ENCODE results near the gene NTF3.

NTF3 gene

DNA sequence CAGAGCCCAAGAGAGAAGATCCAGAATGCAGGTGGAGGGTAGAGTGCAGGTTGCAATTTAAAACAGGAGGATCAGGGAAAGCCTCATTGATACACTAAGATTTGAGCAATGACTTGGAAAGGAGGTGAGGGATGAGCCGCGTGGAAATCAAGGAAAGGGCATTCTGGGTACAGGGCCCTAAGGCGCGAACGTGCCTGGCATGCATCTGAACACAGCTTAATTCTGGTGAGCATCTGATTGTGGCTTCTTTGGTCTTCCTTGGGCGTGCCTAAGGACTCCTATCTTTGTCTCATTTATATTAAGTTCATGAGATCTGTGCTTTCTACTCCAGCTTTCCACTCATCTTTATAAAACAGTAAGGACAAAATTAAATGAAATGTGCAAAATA is 79.3 kb downstream of the NTF3 start:
- no peak for DNase-seq (ENCODE audit: low read depth)

DNA sequence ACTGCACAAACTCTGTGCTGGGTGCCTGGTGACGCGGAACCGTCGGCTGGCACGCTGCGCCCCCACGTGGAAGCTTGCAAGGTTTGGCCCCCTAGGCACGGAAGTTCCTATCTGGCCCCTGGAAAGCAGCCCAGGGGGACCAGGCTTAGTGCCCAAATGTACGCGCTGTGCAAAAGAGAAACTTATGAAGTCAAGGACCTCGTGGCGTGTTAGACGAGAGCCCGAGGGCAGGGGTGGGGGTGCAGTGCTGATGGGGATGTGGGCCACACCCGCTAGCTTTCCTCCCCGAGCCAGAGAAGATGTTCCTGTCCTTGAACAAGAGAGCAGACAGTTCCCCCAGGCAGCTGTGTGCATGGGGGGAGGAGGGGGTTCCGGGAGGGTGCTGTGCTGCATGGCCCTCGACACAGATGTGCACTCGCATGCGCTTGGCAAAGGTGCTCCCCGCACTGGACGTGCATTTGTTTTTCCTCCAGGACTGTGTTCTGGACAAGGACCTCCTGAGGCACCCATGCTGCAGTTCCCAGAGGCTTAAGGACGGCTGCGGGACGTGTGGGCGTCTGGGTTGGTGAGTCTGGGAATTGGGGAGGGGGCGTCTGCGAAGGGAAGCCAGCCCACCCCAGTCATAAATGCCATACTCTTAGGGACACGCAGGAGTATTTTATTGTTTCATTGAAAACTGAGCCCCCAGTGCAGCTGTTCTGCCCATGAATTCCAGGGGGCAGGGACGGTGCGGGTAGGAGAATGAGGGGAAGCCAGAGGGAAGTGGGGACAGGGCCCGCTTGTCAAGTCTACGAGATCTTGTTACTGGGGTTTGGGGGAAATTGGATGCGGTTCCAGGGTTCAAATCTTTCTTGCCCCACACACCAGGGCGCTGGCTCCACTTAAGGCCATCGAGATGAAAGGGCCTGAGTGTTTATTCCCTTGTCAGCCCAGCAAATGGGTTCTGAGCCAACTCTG is 80.0 kb downstream of the NTF3 start:
- no peak for DNase-seq (ENCODE audit: low read depth)

DNA sequence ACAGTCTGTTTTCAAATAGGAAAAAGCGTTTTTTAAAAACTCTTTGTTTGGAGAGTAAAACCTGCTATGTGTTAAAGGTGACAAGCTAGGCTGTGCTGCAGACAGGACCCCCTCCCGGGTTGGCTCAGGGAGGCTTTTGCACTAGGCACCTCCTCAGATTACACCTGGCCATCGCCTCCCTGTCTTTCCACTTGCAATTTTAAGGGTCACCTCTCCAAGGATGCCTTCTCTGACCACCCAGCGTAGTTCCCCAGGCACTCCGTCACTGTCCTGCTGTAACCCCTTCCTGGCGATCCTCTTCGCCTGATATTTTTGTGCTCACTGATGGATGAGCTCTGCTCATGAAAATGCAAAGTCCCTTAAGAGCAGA is 80.7 kb downstream of the NTF3 start:
- DNase-seq (ENCODE audit: low read depth): no peak

DNA sequence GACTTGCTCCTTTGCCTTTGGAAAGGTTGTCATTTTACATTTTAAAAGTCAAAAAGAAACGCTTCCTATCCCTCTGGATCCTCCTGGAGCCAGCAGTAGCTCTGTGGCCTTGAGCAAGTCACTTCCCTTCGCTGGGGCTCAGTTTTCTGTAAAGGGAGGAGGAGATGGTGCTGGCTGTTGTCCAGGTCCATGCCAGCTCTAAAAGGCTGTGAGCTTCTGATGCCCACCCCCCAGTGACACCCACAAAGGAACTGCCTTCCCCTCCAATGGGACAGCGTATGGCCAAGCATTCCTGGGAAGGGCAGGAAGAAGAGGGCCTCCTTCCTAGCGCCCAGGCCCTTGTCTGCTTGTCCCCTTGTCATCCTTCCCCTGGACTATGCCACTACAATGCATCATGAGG is 81.5 kb downstream of the NTF3 start:
- DNase-seq (ENCODE audit: low read depth): no peak

DNA sequence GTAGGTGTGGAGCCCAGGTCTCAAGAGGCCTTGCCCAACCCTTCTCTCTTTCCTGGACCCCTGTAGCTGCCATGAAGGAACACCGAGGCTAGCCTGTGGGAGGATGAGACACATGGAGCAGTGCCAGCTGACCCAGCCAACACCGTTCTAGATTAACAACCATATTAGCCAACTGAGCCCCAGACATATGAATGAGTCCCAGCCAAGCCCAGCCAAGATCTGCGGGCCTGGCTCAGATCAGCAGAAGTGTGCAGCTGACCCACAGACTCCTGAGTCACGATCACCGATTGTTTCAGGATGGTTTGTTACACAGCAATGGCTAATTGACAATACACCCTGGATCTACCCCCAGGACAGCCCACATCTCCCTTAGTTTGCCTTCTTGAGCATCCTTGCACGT is 82.1 kb downstream of the NTF3 start:
- no peak for DNase-seq (ENCODE audit: low read depth)

DNA sequence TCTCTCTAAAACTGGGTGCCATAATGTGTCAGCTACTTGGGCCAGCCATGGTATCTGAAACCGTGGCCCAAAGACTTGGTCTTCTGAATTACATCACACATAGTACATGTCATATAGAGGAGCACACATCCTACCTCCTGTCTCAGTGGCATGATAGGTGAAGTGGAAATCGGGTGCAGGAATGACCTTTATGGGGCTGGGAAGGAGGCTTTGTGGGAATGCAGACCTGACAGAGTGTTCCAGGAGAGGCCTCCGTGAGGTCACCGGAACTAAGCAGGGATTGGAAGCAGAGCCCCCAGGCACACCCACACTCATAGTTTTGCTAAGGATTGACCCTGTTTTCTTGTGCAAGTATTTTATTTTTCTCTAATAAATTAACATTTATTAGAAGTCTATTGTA is 82.6 kb downstream of the NTF3 start:
- no peak for DNase-seq (ENCODE audit: low read depth)

DNA sequence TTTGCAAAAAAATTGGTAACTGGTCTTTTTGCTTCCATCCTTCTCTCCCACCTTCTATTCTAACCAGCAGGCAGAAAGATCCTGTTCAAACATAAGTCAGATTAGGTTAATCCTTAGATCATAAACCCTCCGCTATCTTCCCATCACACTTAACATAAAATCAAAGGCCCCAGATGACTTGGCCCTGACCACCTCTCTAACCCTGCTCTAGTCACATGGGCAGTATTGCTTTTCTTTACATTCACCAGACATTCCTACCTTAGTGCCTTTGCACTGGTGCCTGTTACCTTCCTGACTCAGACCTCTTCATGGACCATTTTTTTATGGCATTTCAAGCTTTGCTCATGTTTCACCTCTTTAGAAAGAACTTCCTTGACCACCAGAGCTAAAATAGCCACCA is 83.5 kb downstream of the NTF3 start:
- no peak for DNase-seq (ENCODE audit: low read depth)

DNA sequence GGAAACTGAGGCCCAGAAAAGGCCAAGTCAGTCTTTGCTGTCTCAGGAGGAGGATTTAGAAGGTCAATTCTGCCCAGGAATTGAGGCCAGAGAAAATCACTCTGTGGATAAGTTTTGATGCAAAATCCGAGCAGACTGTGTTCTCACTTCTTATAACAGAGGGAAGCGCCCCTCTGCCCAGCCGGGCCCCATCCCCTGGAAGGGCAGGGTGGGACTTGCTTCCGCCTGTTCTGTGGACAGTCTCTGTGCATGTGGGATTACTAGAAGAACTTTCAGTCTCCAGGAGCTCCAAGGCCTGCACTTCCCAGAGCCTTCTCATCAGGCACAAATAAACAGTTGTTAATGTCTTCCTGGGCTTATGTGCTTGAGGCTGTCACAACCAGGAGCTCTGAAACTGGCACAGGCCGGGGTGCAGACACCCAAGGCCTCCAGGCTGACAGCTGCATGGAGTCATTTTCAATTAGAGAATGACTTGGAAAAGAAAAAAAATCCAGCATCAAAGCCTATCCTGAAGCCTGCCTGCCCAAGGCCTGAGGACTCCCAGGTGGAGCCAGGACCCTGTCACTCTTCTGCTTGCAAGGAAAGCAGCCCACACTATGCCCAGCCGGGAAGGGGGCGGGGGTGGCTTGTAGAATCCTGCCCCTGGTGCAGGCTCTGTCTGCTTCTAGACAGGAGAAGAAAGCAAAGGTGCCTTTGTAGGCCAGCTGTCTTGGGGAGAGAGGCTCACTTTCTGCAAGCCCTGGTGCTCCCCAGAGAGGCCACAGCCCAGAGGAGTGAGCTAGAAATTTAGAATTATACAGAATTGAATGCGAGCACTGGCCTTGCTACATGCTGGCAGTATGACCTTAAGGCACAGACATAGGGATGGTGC is 84.7 kb downstream of the NTF3 start:
- no peak for DNase-seq (ENCODE audit: low read depth)

DNA sequence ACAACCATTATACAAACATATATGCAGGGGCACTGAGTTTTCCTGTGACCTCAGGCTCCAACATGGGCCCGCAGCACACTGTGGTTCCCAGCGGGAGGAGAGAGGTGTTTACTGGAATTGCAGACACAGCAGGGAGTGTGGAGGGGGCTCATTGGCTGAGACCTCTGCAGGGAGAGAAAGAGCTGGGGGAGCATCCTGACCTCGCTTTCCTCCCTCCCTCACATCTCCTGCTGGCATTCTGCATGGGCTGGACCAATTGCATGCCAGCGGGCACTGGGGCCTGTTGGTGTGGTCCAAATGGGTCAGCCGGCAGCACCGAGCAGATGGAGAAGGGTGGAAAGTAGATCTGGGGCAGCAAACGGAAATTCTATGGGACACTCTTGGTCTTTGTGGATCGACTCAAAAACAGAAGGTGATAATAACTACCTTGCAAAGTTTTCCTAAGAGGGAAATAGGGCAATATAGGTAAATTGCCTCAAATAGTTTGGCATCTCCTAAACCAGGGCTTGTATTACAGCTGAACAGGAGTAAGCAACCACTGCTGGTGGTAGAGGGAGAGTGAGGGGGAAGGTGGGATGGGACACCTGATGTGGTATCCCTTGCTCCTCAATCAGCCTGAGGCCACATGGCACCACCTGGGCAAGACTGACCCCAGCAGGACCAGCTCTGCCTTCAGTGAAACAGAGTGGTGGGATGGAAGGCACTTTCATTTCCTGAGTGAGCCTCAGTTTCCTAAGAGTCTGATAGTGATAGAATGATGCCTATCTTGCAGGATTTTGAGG is 86.9 kb downstream of the NTF3 start:
- DNase-seq (ENCODE audit: low read depth): no peak

DNA sequence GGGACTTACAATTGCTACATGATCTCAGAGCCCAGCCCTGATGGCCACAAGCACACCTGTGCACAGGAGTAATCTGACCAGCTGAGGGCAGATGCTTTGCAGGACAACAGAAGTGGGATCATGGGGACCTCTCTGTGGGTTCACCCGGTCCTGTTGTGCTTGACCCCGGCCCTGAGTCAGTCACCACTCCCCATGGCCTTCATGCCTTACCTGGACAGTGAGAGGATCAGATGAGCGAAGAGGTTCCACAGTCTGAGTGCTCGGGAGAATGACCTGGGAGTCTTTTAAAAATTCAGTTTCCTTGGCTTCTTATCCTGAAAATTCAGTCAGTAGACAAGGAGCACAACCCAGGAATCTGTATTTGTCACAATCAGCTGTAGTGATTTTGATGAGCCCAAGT is 88.1 kb downstream of the NTF3 start:
- no peak for DNase-seq (ENCODE audit: low read depth)

DNA sequence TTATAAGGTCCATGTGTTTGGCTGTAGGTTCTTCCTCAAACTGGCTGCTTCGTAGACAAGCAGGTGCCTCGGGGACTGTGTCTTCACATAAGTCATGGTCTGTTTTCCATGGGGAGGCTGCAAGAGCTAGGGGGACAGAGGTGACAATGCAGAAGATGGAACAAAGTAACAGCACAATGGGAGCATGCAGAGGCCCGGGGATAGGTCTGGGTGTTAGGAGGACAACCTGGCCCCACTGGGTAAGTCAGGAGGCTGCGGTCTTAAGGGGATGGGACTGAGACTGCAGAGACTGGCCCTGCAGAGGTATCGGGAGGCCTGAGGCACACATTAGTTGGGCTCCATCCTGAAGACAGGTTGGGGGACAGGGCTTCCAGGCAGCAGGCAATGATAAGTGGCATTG is 88.9 kb downstream of the NTF3 start:
- no peak for DNase-seq (ENCODE audit: low read depth)

DNA sequence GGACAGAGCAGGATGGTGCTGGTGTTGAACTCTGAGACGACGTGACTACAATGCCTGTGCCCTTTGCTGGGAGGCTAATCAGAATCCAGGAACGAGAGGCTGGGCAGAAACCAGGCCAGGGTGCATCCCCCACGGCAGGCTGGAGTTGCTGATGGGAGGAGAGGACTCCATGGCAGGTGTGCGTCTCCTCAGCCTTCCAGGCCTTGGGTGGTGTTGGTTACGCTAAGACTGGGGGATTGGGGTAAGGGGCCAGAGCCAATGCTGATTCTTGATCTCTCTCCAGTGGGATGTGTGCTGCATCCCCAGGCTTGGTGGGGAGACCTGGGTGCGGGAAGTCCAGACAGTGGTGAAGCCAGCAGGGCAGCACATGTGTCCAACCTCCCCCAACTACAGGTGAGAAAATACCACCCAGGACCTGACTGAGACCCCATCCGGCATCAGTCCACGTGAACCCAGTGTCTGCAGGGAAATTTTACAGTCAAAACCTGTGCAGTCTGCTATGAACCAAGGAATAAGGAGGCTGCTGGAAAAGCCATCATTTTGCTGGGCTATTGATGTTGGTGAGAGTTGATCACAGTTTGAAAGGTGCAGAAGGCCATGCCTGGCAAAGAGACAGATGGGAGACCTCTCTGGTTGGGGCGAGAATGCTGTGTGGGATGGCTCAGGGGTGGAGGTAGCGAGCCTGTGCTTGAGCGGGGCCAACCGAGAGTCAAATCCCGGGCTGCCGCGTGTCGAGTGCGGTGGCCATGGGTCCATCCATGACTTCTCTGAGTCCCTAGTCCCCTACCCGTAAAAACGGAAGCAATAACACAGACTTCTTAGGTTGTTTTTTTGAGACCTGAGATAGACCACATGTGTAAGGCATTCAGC is 89.8 kb downstream of the NTF3 start:
- DNase-seq (ENCODE audit: low read depth): no peak

DNA sequence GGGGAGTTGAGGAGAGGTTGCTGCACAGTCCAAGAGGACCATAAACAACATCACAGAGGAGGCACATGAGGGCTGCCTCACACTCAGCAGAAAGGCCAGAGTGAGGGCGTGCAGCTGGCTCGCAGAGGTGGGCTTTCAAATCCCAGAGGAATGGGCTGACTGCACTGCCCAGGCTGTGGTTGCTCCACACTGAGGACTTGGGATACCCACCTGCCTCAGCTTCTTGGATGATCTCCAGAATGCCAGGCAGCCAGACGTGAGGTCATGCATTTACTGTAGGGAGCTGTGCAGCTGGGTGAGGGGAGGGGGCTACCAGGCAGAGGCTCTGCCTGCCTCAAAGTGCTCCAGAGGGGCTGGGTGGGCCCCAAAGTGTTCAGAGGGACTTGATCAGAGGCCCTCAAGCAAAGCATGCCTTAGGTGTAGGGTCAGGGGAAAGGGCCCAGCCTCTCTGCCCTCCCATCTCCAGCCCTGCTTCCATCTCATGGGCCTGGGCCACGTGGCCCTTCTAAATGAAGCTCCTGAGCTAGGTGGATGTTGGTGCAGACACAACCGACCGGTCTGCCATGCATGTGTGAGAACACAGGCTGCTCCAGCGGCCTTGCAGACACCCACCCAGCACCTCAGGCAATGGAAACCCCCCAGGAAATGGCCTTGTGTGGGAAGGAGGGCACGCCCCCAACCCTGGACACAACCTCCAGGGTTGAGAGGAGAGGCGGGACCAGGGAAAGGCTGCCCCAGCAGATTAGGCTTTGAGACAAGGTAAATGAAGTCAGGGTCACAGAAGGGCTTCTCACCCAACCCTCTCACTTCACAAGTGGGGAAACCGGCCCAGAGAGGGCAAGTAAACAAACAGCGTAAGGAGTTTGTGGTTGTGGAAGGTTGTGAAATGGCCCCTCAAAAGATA is 90.8 kb downstream of the NTF3 start:
- DNase-seq (ENCODE audit: low read depth): no peak

DNA sequence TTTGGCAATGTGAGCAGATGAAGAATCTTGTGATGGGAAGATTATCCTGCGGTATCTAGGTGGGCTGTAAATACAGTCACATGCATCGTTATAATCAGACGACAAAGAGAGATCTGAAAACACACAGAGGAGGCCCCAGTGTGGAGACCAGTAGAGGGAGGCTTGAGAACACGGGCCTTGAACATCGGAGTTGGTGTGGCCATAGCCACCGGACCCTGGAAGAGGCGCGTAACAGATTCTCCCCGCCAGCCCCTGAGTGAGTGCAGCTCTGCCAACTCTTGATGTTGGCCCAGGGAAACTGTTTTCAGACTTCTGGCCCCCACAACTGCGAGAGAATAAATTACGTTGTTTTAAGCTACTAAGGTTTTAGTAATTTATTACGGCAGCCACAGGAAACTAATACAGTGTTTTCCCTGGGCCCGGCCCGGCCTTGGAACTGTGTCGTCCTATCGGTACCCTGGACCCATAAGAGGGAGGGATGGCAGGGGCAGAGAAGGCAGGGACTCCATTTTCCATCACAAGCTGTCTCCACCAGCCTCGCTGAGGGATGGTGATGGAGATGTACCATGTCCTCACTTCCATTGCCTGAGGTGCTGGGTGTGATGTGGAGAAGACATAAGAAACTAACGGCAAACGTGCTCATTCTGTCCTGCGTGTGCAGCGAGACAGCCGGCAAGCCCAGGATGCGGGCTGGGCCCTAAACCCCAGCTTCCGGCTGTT is 91.6 kb downstream of the NTF3 start:
- DNase-seq (ENCODE audit: low read depth): no peak

DNA sequence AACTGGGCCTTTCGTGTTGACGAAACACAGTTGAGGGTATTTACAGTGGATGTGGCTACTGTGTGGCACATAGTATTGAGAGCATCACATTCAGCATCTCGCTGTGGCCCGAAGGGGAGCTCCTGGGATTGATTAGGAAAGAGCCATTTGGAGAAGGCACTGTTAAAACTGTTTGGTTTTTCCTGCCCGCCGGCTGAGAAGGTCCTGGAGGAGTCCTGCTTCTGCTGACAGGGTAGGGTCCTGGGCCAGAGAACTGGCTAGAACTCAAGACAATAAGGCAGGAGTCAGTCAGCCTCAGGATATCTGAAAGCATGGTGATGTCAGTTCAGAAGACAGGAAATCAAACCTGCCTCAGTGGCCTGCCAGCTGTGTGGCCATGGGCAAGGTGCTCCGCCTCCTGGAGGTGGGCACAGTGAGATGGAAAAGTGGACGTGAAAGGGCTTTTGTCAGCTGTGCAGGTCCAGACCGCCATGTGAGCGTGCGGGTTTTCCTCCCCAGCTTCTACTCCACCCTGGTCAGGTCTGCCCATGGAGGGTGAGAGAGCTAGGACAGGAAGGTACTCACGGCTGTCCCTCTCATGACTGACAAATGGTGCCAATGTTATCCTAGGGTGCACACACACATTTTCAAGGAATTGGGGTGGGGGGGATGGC is 92.3 kb downstream of the NTF3 start:
- DNase-seq (ENCODE audit: low read depth): no peak

DNA sequence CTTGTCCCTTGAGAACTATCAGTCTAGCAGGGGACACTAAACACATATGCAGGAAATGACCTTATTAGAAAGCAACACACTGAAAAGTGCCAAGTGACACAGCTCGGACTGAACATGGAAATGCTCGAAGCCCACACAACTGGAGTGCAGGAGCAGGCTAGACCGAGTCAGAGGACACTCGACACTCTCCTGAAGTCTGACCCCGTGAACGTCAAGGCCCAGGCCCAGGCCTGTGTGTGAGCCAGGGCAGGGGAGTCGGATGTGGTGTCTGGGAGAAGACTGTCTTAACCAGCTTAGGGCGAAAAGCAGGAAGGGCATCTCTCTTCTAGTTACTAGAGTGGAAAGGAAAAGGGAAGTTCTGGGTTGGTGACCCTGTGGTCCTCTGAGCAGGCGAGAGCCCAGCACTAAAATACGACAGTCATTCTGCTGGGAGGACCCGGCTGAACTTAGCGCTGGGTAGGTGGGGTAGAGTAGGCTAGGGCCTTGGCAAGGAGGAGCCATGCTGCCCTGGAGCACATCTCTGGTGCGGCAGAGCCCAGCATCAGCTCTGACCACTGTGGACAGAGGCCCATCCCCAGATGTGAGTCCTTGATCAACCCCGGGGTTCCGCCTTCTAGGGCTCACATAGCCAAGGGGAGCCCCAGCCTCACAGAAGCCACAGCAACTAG is 93.0 kb downstream of the NTF3 start:
- no peak for DNase-seq (ENCODE audit: low read depth)

DNA sequence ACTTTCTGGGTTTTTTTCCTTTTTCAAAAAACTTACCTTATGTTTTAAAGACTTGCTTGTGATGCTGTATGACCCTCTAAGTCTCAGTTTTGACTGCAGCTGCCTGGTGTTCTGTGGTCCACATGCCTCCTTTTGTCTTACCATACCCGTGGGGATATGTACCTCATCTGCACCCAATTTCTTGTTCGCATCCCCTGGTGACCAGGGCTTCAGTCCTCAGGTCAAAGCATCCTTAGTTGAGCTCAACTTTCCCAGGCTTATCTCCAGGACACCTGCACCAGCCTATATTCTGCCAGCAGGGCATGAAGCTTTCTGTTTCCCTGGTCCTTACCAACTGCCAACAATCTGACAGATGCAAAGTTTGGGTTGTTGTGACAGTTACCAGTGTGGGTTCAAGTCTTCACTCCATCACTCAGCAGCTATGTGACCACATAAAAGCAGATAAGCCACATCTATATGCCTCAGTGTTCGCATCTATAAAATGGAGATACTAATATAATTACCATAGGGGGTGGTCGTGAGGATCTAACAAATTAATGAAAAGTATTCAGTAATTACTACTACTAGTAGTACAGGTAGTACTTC is 94.0 kb downstream of the NTF3 start:
- no peak for DNase-seq (ENCODE audit: low read depth)

DNA sequence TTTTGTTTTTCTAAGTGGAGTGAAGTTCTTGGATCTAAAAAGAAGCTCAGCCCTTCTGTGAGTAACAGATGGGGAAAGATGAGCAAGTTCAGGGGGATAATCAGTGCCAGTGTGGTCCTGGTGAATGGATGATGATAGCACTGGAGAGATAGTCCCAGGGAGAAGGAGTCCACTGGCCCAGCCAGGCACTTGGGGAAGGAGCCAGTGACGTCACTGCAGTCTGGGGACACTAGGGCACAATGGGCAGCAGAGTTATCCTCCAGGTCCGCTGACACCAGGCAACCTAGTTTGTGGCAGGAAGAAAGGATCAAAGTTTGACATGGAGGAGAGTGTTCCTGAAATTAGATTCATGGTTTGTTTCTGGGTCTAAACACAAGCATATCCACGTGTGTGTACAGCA is 101.5 kb downstream of the NTF3 start:
- no peak for DNase-seq (ENCODE audit: low read depth)

Data from activated T-helper 9 cell treated with anti-CD3 and anti-CD28 coated beads, Interleukin-2, amount 50 U/mL, for 16 hours (primary cell).